DMS 273 (cell line): ENCODE results near the gene SEC14L2.
"Not testable (repeated sequence)": the region's sequence is repeated elsewhere in the genome, so short reads cannot be mapped to it uniquely, and the experiment has no call there.

Experiments used
- DNase-seq: peaks from one replicate; lab custom pipeline; 2025; ENCODE audit not compliant: unreplicated experiment; lab: John Stamatoyannopoulos, UW

SEC14L2 gene

DNA sequence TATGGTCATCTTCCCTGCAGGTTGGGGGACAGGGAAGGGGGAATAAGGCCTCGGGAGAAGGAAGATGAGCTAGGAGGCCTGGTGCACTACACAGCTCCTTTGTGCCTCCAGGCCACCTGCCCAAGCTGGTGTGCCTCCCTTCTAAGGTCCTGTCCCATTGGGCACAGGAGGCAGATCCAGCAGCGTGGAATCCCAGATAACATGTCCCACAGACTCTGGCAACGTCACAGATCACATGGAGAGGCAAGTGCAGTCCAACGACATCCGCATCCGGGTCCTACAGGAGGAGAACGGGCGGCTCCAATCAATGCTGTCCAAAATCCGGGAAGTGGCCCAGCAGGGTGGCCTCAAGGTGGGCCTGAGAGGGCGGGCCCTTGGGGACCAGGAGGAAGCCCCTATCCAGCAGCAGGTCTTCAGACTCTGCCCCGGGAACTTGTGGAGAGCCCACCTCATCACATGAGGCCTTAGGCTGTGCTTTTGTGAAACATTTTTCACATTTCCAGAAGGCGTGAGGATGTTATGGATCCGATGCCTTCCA is 21.4 kb upstream of the SEC14L2 start:
- DNase-seq = no peak

DNA sequence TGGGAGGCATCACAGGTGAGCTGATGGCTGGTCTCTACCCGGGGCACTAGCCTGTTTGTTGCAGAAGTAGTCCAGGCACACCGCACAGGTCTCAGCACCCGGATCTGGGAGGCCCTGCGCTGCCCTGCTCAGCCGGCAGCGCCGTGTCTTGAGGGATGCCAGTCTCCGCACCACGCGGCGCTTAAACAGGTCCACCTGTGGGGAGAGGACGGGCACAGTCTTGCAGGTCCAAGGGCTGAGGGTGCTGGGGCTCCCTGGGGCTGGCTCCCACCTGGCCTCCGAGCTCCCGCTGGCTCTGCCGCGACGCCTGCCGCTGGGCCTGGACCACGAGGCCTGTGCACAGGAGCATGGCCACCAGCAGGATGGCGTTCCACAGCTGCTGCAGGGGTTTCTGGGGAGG is 16.8 kb upstream of the SEC14L2 start:
- DNase-seq = no peak

DNA sequence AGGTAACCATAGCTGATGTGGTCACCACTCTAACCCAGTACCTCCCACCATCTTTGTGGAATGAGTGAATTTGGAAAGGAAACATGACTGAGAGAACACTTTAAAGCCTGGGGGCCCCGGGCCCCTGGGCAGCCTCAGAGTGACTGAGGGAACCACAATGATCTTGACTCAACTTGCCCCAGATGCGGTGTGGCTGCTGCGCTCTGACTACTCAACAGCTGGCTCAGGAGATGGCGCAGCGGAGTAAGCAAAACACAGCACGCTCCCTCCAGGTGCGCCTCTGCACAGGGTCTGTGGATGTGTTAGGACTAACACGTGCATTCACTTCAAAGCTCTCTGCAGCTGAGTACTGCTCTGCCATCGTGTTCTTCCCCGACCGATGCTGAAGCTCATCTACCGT is 15.6 kb upstream of the SEC14L2 start:
- DNase-seq = no peak

DNA sequence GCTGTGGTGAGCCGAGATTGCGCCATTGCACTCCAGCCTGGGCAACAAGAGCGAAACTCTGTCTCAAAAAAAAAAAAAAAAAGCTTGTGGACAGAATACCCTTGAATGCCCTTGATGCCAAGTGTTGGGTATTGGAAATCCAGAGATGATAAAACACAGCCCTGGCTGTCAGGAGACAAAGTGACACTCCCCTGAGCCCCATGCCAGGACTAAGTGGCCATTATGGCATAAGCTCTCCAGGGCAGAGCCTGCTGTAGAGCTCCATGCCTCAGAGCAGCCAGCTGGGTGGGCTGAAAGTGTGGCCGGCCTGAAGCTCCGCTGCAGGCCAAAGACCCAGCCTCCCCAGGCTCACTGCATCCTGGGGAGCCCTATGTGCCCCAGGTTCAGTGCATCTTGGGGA is 14.5 kb upstream of the SEC14L2 start:
- no peak for DNase-seq

DNA sequence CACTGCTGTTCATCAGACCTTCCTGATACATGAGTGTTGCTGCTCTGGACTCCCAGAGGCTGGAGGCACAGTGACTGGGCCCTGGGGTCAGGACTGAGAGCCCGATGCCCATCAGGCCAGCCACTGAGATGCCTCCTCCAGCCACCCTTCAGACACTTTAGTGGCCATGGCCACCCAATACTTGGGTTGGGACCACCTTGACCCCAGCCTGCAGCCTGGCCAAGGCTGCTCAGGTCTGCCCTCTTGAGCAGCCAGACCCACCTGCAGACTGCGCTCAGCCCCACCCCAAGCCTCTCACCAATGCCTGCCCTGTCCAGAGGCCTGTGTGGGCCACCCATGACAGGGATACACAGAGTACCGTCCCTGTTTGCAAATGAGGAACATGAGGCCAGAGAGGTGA is 13.8 kb upstream of the SEC14L2 start:
- DNase-seq = no peak

DNA sequence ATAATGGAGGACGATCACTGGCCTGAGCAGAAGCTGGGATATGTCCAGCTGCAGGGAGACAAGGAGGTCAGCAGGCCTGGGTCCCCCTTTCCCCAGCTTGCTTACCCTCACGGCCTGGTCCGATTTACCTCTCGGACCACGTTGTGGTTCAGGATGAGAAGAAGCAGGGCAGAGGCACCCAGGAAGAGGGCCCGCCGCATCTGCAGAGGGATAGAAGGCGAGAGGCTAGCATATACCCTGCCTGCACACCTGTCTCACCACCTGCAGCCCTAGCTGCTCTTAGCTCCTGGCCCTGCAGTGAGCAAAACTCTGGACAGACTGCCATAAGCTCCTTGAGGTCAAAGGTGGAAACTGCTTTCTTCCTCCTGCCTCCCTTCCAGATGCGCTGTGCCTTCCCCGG is 10.9 kb upstream of the SEC14L2 start:
- DNase-seq = no peak

DNA sequence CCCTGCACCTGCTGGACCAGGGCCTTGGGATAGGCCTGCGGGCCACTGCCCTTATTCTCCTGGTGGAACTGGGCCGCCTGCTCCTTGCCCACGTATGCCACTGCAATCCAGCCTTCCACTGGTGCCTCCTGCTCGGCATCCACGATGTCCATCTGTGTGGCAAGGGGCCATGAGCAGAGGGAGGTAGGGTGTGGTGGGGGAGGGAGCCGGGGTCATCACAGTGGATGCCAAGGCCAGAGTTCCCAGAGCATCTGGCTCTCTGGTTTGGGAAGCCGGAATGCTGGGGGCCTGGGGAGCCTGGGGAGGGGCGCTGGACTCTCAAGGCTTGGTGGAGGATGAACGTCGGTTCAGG is 10.2 kb upstream of the SEC14L2 start:
- DNase-seq = no peak

DNA sequence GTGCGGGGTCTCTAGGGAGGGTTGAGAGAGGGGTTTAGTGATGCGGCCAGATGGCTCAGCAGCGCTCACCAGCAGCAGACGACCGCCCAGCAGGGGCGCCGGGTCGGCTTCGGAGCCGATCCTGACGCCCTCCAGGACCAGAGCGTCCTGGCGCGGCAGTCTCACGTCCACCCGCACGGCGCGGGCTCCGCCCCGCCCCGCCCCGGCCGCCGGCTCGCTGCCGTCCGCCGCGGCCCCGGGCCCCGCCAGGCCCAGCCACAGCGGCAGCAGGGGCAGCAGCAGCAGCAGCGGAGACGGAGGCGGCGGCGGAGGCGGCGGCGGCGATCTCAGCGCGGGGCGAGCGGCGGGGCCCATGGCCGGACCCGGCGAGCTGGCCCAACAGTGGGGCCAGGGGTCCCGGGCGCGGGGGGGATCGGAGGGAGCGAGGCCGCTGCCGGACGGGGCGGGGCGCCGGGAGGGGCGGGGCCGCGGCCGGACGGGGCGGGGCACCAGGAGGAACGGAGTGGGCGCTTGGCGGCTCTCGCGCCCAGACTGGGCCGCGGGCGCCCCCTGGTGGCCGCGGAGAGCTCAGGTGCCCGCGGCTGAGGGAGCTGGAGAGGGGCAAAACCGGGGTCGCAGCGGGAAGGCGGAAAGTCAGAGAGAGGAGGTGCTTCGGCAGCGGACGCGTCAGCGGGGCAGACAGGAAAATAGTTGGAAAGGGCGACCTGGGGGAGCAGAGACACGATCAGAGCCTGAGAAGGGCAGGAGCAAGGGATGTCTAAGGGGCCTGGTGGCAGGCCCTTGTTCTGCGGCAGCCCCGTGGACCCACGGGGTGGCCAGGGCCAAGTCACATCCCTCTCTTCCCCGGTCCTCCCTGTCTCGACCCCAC is 9.6 kb upstream of the SEC14L2 start, which contains the start of gene RNF215:
RNF215 (minus strand) TSS at position 452 of the 868 bp plus-strand sequence; CDS start at position 354, 98 bp downstream.
- peak; percentile 91 for DNase-seq

DNA sequence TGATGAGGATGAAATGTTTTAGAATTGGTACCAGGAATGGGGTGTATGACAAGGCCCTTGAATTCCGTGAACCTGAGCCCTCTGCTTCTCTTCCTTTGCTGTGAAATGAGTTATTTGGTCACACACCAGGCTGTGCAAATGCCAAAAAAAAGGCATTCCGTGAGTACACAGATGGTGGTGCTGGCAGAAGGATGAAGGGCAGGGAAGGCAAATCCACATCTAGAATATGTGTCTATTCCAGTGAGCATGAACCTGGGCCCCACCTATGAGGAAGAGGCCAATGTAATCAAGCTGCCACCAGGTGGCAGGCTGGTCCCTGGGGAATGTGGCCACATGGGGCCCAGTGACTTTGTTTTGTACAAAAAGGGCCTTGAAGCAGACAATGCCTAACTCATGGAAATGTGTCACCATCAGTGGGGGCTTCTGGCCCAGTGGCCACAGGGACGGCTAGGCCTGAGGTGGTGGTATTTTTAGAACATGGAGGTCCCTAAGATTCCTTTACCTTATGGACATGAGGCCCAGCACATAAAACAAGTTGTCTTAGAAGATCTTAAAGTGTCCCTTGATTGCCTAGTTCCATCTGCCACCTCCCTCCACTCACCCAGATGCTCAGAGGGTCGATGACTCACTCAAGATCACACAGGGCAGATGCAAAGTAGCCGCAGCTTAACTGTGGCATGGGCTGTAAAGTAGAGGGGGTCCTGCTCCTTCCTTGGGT is 5.7 kb upstream of the SEC14L2 start:
- DNase-seq = peak; percentile 73

DNA sequence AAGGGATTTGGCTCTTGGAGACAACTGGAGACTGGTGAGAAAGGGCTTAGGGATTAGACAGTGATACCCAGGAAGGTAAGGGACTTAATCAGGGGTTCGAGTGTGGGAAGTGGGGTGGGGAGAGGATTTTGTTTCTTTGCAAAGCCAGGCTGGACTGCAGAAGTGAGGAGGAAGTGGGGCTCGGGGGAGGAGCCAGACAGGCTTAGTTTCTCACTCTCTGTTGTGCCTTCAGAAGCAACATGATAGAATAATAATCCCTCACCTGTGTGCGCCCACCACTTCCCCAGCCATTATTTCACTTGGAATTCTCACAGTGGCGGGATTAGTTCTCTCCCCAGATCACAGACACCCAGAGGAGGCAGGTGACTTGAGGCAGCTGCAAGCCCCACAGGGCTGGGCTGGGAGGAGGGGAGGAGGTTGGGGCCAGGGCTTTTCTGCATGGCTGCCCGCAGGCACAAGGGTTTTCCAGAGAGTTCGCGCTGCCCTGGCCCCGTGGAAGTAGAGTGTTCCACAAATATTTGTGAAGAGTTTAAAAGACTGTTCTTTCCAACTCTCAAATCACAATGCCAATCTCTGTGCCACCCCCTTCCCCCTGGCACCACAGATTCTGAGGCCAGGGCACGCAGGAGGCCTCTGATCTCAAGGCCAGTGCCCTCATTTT is 4.0 kb upstream of the SEC14L2 start:
- DNase-seq = no peak

DNA sequence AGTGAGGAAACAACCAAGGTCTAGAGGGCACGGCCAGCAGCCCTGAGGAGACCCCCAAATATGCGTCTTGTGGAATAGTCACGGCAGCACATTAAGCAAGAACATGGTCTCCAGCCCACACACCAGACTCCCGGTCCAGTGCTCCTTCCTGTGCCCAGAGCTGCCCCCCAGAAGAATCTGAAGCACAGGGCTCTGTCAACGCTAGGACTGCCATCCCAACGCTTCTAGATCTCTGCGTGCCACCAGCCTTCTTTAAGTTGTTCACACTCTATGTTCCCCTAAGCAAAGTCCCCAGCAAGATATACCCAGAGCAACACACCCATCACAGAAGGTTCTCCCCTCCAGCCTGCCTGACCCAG is 3.5 kb upstream of the SEC14L2 start:
- no peak for DNase-seq

DNA sequence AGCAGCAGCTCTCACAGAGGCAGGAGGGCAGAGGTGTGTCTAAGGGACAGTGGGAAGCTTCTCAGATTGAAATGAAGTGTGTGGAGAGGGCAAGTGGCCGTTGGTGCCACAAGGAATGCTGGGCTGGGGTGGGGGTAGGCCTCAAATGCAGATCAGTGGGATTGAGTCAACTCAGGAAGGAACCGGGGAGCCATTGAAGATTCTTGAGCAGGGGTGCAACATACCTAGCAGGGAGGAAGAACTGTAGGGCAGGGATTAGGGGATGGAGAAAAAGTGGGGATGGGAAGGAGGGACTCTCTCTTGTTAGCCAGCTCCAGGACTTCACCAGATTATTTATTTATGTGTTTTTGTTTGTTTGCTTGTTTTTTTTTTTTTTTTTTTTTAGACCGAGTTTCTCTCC is 2.9 kb upstream of the SEC14L2 start:
- DNase-seq = no peak

DNA sequence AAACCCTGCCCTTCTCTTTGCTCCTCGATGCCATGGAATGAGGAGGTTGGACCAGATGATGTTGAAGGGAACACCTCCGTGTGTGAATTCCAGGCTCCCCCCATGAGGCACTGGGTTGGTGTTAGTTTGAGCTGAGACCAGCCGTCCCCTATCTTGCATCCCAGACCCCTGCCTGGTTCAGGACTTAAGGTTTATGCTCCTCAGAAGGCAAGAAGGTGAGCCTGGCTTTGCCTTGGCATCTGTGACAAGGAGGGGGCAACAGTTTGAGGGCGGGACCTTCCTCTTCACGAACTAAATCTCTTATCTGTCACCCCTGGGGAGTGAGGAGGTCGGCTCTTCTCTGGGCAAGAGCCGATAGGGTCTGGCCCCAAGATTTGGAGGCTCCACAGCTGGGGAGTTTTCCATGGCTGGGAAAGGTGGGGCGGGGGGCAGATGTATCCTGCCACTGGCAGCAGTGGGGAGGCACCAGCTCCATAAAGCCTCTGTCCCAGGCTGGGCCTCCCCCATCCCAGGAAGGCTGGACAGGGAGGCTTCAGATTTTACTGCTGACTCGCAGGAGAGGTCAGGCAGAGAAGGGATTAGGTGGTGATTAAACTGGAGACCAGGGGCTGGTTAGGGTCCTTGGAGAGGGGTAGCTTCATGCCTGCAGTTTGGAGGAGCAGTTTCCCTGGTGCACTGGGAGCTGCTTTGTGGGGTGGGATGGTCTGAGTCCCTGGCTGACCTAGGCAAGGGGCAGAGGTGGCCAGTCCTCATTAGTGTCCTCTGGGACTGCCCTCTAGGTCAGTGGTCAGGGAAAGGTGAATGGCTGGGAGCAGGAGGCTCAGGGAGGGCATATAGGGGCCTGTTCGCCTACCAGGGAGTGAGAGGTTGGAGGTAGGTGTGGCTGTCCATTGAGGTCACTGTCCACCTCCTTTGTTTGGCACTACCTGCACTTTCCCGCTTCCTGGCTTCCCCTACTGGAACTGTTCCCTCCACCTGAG is 1.1 kb downstream of the SEC14L2 start:
- peak; percentile 33 for DNase-seq

DNA sequence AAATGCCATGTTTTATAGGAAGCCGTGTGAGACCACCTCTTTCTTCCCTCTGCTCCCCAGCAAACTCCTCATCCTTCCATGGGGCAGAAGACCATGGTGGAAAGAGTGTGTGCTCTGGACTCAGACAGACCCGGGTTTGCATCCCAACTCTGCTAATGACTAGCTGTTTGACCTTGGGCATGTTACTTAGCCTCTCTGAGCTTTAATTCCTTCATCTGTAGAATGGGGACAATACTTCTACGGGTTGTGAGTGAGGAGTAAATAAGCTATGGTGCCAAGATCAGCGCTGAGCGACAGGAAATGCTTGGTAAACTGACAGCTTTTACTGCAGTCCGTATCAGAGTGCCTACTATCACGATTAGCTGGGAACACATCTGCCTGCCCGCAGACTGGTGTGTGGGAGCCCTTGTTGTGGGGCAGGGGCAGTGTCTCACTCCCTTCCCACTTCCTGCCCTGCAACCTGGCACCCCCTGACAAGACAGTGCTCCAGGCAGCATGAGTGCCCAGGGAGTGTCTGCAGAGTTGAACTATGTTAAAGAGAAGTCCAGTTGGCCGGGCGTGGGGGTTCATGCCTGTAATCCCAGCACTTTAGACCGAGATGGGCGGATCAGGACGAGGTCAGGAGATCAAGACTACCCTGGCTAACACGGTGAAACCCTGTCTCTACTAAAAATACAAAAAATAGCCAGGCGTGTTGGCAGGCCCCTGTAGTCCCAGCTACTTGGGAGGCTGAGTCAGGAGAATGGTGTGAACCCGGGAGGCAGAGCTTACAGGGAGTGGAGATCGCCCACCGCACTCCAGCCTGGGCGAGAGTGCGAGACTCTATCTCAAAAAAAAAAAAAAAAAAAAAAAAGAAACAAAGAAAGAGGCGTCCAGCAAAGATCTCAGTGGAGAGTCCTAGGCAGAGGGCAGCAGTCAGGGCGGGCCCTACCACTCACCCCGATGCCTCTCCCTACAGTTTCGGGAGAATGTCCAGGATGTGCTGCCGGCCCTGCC is 2.2 kb downstream of the SEC14L2 start:
- no peak for DNase-seq

DNA sequence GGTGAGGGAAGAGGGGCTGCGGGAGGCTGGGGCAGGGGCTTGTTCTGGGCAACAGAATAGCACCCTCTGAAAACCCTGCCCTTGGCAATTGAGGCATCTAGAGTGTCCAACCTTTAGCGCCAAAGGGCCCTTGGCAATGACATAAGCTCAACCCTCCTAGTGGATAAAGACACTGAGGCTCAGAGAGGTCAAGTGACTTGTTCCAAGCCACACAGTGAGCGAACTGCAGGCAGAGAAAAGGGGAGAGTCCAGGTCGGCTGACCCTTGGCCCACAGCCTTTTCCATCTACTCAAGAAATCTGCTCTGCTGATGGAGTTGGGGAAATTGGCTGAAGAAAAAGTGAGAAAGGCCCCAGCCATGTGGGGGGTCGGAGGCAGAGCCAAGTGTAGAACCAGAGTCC is 2.9 kb downstream of the SEC14L2 start:
- no peak for DNase-seq

DNA sequence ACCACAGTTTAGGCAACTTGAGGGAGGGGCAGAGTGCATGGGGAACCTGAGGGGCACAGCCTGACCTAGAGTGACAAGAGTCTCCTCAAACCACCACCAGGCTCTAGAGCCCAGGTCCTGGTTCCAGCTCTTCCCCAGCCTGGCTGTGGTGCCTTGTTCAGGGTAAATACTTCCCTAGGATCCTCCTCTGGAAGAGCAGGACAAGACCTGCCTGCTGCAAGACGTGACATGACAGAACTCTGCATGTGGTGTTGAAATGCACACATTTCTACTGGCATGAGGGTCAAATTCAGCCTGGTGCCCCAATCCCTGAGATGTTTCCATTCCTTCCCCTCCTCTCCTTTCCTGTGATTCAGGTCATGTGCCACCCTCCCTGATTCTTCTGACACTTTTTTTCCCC is 3.3 kb downstream of the SEC14L2 start:
- peak; percentile 8 for DNase-seq

DNA sequence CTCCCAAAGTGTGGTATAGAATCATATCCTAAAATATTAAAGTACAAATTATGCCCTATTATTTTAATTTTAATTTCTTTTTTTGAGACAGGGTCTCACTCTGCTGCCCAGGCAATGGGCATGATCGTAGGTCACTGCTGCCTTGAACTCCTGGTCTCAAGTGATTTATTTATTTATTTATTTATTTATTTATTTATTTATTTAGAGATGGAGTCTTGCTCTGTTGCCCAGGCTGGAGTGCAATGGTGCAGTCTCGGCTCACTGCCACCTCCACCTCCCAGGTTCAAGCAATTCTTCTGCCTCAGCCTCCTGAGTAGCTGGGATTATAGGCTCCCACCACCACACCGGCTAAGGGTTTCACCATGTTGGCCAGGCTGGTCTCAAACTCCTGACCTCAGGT is 4.2 kb downstream of the SEC14L2 start:
- not testable (repeated sequence) for DNase-seq

DNA sequence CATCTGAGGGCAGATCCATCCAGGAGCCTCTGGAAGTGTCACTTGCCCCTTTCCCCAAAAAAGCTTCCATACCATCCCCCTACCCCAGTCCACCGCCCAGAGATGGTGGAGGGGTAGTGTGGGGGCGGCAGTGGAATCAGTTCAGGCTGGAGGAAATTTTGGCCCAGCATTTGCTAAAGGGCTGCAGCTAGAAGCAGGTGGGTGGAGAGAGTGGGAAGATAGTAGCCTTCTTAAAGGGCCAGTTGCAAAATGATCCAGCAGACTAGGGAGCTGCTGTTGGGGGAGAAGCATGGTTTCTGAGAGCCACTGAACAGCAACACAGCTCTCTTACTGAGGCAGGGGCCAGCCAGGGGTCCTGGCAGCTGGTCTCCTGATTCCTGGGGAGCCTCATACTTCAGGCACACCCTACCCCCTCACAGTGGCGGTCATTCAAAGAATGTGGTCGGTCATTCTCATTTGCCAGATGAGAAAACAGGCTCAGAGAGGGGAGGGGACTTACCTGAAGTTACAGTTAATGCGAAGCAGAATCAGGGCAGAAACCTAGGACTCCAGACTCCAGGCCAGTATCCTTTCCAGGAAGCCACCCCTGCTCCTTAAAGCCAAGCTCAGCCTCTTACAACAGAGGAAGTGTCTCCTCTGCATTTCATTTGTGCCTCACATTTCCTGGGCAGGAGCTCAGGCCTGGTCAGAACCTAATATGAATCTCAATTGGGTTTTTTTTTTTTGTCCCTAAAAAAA is 5.4 kb downstream of the SEC14L2 start:
- no peak for DNase-seq

DNA sequence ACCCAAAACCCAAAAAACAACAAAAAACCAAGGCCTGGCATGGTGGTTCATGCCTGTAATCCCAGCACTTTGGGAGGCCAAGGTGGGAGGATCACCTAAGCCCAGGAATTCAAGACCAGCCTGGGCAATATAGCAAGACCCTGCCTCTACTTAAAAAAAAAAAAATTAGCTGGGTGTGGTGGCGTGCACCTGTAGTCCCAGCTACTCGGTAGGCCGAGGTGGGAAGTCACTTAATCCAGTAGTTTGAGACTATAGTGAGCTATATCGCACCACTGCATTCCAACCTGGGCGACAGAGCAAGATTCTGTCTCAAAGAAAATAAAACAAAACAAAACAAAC is 5.9 kb downstream of the SEC14L2 start:
- DNase-seq = not testable (repeated sequence)
